Suprapubic skin (tissue), 4 donors: ENCODE results near the gene STIM1.

Source experiments
- CTCF ChIP-seq, 2 donors: fragments of 200-600 bp in 1 of 2; fragments of 450-650 bp in 1 of 2; sonication (generic) in 1 of 2; IDR thresholded peaks; one replicate each; pipeline ENCODE4 v1.5.1; 2016 to 2019; ENCODE audit warnings: antibody characterized with exemption in 2 of 2, mild to moderate bottlenecking in 1 of 2, moderate library complexity in 1 of 2
- EP300 ChIP-seq: sonication (generic); formaldehyde crosslinking; IDR thresholded peaks from one replicate; pipeline ENCODE4 v1.6.1; 2017; ENCODE audit warnings: antibody characterized with exemption
- POLR2A ChIP-seq, 2 donors: fragments of 450-650 bp; IDR thresholded peaks; one replicate each; pipeline ENCODE4 v1.6.1; 2017; ENCODE audit warnings: antibody characterized with exemption in 2 of 2, mild to moderate bottlenecking in 2 of 2, moderate library complexity in 2 of 2
- POLR2AphosphoS5 ChIP-seq, 3 donors: sonication (generic); formaldehyde crosslinking; IDR thresholded peaks; one replicate each; pipeline ENCODE4 v1.6.1; 2017; ENCODE audit warnings: antibody characterized with exemption in 3 of 3

- no peak for TF ChIP-seq CTCF (IDR thresholded peaks at IDR 0.05)
- no peak for TF ChIP-seq POLR2A (IDR thresholded peaks at IDR 0.05)
- TF ChIP-seq EP300: no peak
- TF ChIP-seq POLR2AphosphoS5 (IDR thresholded peaks at IDR 0.05): no peak
These were observed 216.4 kb downstream of the STIM1 start for GRCh38 chr11:4071914-4072313.
